Measurements from ENCODE around the gene DGKZ.

The DGKZ gene

DNA sequence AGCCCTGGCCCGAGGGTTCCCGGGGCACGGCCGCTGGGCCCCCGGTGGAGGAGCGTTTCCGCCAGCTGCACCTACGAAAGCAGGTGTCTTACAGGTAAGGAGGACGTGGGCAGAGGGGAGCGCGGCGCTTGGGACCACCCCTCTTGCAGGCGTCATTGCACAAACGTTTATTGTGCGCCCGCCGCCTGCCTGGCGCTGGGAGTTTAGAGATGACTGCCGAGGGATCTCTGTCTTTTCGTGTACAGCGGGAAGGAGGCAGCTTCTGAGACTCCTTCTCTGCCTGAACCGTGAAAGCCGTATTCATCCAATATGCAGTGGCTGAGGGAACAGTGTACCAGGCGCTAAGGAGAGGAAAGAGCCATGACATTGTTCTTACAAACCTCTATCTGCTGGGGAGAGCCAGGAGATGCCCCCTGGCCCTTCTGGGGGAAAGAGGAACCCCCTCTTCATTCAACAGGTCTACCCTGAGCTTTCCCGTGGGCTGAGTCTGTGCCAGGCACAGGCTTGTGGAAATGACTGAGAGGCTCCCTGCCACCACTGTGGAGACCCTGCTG, 13.8 kb upstream of the DGKZ start:
- no peak for DNase-seq
- TF ChIP-seq GATA1 (IDR thresholded peaks at IDR 0.05; ENCODE audit: low read depth, low read length), result no peak
- no peak for TF ChIP-seq POLR2A (IDR thresholded peaks at IDR 0.05; ENCODE audit: low read length)

DNA sequence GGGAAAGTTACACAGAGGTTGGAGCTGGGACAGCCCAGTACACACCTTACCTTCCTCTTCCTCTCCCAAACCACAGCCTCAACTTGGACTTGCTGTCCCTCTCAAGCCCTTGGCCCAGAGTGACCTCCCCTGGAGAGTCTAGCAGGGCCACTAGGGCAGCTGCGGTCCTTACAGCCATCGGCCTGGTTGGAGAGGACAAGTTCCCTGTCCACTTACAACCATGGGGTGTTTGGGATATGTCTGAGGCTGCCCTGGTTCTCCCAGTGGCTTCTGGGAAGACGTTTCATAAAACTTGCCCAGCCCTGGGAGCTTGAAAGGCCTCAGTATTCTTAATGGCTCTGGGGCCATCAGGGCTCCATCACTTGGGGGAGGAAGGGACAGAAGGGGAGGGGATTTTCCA, 13.1 kb upstream of the DGKZ start:
- DNase-seq, result no peak
- TF ChIP-seq GATA1 (IDR thresholded peaks at IDR 0.05; ENCODE audit: low read depth, low read length) (no peak), POLR2A (IDR thresholded peaks at IDR 0.05; ENCODE audit: low read length) (no peak)

DNA sequence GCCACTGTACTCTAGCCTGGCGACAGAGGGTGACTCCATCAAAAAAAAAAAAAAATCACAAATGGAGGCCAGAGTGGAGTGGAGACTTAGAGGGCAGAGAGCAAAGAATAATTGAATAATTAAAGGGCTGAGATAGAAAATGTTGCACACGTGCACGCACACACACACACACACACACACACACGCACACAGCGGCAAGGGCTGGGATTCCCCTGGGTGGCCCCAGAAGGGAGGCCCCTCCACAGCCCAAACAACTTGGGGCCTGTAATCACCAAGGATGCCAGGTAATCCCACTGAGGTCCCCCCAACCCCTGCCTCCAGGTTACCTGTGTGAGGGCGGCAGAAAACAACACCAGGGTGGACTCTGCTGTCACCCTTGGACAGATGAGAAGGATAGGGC, 12.0 kb upstream of the DGKZ start:
- no peak for DNase-seq

DNA sequence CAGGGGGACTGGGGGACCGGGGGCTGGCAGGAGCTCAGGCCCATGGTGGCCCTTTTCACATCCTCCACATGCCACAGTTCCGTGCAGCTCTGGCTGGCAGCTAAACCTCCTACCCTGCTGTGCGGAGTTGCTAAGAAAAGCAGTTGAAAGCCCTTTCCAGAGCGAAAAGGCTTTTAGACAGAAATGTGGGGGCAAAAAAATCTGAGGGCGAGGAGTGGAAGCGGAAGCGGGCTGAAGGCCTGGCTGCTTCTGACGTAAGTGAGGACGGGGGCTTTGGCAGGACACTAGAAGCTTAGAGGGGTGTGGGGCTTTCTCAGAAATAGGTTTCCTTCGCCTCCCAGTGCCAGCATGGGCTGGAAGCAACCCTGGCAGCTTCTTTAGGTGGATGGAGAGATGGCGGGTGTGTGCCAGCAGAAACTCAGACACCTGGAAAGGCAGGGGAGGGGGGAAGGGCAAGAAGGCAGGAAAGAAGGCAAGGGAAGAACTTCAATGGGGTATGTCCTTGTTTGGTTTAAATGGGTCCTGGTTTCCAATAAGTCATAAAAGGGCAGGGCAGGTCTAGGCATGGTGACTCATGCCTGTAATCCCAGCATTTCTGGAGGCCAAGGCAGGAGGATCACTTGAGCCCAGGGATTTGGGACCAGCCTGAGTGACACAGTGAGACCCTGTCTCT, 11.2 kb upstream of the DGKZ start:
- DNase-seq, result no peak
- no peak for TF ChIP-seq GATA1 (IDR thresholded peaks at IDR 0.05; ENCODE audit: low read depth, low read length)
- TF ChIP-seq POLR2A (IDR thresholded peaks at IDR 0.05; ENCODE audit: low read length), result no peak

More for the DNA sequence above, 12.0 kb upstream of the DGKZ start:
- TF ChIP-seq POLR2A (IDR thresholded peaks at IDR 0.05; ENCODE audit: low read length), result no peak
- no peak for TF ChIP-seq GATA1 (IDR thresholded peaks at IDR 0.05; ENCODE audit: low read depth, low read length)

DNA sequence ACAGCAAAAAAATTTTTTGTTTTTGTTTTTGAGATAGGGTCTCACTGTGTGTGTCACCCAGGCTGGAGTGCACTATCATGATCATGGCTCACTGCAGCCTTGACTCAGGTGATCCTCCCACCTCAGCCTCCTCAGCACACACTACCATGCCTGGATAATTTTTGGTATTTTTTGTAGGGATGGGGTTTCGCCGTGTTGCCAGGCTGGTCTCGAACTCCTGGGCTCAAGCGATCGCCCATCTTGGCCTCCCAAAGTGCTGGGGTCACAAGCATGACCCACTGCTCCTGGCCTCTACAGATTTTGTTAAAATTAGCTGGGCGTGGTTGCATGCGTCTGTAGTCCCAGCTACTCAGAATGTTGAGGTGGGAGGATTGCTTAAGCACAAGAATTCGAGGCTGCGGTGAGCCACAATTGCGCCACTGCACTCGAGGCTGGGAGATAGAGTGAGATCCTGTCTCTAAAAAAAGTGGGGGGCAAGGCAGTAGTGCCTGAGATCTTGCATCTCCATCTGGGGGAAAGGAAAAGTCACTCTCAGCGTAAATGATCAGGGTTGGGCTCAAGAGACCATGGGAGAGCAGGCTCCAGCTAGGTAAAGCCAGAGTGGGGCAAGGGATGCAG, 10.6 kb upstream of the DGKZ start:
- TF ChIP-seq GATA1 (IDR thresholded peaks at IDR 0.05; ENCODE audit: low read depth, low read length), result no peak
- DNase-seq, result no peak

DNA sequence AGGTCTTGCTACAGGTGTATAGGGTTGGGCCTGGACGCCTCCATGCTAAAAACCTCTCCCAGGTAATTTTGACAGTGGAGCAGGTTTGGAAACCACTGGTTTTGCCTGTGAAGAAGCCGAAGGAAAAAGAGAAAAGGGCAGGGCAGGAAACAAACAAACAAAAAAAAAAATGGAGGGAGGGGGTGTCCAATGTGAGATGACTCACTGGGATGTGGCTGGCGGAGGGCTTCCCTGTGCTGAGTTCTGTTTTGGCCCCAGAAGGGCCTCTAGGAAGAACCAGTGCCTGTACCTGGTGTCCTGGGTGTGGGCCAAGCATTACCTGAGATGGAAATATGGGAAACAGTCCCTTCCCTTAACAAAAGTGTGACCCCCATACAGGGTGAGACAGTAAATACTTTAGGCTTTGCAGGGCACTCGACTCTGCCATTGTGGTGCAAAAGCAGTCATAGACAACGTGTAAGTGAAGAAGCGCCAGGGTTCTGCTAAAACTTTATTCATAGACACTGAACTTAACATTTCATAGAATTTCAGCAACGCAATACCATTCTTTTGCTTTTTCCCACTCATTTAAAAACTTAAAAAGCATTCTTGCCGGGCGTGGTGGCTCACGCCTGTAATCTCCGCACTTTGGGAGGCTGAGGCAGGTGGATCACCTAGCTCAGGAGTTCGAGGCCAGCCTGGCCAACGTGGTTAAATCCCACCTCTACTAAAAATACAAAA, 9.5 kb upstream of the DGKZ start:
- no peak for DNase-seq
- TF ChIP-seq GATA1 (IDR thresholded peaks at IDR 0.05; ENCODE audit: low read depth, low read length), result no peak
- TF ChIP-seq POLR2A (IDR thresholded peaks at IDR 0.05; ENCODE audit: low read length), result no peak

DNA sequence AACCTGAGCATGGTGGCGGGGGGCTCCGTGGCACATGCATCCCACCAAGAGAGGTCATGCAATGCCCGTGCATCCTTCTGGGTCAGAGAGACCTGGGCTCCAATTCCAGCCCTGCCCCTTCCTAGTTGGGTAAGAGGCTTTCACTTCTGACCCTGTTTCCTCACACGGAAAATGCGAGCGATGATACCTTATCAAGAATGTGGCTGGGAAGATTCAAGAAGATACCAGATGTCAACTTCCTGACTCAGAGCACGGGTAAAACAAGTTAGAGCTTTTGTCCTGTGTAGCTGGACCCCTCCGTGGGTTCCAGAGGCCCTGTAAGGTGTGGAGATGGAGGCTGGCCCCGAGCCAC, 8.7 kb upstream of the DGKZ start:
- no peak for DNase-seq
- TF ChIP-seq POLR2A (IDR thresholded peaks at IDR 0.05; ENCODE audit: low read length), result no peak
- no peak for TF ChIP-seq GATA1 (IDR thresholded peaks at IDR 0.05; ENCODE audit: low read depth, low read length)

DNA sequence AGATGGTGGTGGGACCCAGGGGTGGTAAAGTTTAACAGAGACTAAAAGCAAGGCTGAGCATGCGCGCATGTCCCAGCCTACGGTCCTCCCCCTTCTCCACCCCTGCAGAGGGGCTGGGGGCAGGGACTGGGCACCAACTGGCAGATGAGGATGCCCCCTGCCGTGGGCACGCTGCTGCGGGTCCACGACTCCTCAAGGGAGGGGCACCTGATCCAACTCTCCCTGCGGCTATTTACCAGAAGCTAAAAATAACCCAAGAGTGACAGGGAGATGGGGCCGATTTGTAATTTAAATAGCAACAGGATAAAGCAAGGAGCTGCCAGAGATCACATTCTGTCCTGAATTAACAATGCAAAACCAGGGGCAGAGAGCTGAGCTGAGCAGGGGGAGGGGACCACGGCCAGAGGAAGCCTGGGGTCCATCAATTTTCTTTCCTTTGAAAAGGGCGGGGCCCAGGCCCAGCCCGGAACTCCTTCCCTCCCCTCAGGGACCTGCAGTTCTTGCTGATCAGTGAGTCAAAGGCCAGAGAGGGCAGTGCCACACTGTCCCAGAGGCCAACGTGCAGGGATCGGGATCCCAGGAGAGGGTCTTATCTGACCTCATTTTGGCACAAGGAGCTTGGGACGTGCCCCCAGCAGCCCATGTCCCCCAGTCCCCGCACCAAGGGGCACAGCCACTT, 8.1 kb upstream of the DGKZ start:
- TF ChIP-seq POLR2A (IDR thresholded peaks at IDR 0.05; ENCODE audit: low read length), result no peak
- no peak for TF ChIP-seq GATA1 (IDR thresholded peaks at IDR 0.05; ENCODE audit: low read depth, low read length)
- no peak for DNase-seq

DNA sequence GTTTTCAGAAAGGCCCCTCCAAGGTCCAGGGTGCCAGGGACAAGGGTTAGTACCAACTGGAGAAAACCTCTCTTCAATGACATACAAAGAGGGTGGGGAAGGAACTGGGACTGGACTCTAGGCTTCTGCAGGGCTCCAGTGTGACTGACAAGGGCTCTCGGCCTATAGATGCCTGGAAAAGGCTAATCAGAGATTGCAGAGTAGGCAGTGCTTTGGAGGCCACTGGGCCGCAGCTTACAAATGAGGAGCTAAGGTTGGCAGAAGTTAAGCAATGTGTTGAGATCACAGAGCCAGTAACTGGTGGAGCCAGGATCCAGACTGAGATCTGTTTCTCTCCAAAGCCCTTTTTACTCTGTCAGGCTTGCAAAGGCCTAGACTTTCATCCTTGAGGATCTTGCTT, 7.4 kb upstream of the DGKZ start:
- no peak for DNase-seq
- no peak for TF ChIP-seq POLR2A (IDR thresholded peaks at IDR 0.05; ENCODE audit: low read length)
- no peak for TF ChIP-seq GATA1 (IDR thresholded peaks at IDR 0.05; ENCODE audit: low read depth, low read length)

DNA sequence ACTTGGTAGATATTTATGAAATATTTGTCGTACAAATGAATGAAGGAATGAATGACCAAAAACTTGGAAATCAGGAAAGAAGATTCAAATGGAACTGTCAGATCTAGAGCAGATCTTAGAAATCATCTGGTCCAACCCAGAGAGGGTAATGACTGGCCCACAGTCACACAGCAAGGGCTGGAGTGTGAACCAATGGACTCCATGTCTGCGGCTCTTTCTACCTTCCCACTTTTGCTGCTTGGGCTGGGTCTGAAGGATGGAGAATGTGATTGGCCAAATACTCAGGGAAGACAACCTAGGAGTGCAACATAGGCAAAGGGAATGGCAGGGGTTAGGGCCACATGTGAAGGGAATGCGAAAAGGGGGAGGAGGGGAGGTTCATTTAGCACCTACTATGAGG, 5.8 kb upstream of the DGKZ start:
- TF ChIP-seq POLR2A (IDR thresholded peaks at IDR 0.05; ENCODE audit: low read length) (no peak), GATA1 (IDR thresholded peaks at IDR 0.05; ENCODE audit: low read depth, low read length) (no peak)
- DNase-seq, result no peak

DNA sequence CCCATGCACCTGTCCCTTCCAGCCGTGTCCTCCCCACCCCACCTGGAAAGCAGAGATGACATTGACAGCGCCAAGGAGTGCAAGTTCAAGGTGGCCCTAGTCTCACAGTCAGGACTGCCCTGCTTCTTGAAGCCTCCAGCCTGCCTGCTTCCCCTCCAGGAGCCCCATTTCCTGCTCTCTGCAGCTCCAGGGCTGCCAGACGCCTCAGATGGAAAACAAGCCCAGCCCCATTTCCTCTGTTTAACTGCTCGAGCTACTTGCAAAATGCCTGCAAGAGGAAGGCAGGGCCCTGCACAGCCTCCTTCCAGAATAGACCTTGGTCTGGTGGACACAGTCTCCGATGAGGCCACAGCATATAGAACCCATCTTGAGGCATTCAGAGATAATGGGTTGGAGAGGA, 5.0 kb upstream of the DGKZ start:
- no peak for TF ChIP-seq POLR2A (IDR thresholded peaks at IDR 0.05; ENCODE audit: low read length)
- no peak for TF ChIP-seq GATA1 (IDR thresholded peaks at IDR 0.05; ENCODE audit: low read depth, low read length)
- DNase-seq, result no peak

DNA sequence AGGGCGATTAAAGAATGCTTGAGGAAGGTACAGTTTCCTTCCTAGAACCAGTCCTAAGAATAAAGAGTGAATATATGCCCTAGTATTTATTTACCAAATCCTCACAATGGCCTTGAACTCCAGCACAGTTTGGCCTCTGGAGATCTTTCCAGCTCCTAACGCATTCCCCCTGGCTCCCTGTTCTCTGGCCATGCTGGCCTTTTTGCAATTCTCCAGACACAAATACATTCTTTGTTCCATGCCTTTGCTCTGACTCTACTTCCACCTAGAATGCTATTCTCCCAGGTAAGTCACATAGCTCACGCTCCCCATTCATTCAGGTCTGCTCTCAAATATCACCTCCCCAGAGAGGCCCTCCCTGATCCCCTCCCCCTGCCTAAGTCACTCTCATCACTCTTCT, 3.7 kb upstream of the DGKZ start:
- no peak for TF ChIP-seq POLR2A (IDR thresholded peaks at IDR 0.05; ENCODE audit: low read length)
- TF ChIP-seq GATA1 (IDR thresholded peaks at IDR 0.05; ENCODE audit: low read depth, low read length), result no peak
- DNase-seq, result no peak

DNA sequence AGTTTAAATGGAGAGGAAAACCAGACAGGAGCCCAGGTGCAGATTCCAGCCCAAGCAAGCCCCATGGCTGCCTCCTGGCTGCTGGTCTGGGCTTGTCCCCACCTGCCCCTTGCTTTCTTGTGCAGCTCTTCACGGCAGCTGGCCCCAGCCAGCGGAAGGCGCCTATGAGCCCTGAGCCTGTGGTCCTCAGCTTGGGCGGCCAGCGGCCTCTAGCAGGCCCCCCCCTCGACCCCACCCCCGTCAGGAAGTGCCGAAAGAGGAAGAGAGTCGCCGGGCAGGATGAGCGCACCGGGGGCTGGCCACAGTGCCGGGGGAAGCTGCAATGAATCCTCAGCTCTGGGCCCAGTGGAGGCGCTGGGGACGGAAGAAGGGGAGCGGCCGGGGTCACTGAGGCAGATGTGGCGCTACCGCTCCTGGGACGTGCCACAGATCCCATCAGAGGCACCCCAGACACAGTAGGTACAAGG, 2.1 kb upstream of the DGKZ start:
- DNase-seq, result no peak
- TF ChIP-seq GATA1 (IDR thresholded peaks at IDR 0.05; ENCODE audit: low read depth, low read length), result no peak
- TF ChIP-seq POLR2A (IDR thresholded peaks at IDR 0.05; ENCODE audit: low read length), result no peak

DNA sequence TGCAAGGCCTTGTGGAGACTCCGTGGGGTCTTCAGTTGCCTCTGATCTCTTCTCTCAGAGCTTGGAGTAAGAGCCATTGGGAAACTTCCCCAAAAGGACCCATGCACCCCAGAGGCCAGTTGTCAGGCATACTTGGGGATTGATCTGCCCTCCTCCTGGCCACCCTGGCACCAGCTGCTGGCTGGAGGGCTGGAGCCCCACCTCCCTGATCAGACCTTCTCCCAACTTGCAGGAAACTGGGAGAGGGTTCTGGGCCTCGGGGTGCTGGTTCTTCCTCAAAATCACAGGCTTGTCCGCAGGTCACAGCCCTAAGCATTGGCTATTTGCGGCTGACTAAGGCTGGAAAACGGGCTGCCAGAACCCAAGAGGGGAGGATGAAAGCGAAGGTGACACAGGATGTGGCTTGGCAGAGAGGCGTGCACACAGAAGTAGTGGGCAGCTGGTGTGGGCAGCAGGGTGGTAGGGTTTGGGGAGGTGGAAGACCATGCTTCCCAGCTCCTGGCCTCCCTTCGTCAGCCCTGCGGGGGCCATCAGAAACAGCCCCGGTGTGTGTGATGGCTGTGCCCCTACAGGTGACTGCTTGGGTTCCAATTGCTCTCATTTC, 1.3 kb upstream of the DGKZ start:
- TF ChIP-seq GATA1 (IDR thresholded peaks at IDR 0.05; ENCODE audit: low read depth, low read length) (no peak), POLR2A (IDR thresholded peaks at IDR 0.05; ENCODE audit: low read length) (no peak)
- no peak for DNase-seq
